ENCODE measurements around the gene DNAH8. TPM values are rescaled to one million over a fixed set of nuclear protein-coding genes. Genes with fewer than 3 reads are reported as not detected.
A peak's percentile ranks its signal among the peaks of the same experiment; 100 is the strongest.
"Not testable (repeated sequence)": the region's sequence is repeated elsewhere in the genome, so short reads cannot be mapped to it uniquely, and the experiment has no call there.

DNAH8 gene
- total and polyA plus RNA-seq, 2 donors (not counting 3 experiments of a cell fraction or from before 2014, with no cell fraction given): 0.29 to 0.61 TPM

- no peaks in the 10 kb centered on the region for H3K79me2 ChIP-seq (ENCODE audit: control insufficient read depth, insufficient read depth, low read length)
- intact Hi-C loops (cut with micrococcal nuclease) (loop anchor here (1.0 kb wide), 2 partner anchors 9 to 93 kb away; partner anchors contain the start of gene GLO1), dilution Hi-C loops (cut with MboI; ENCODE audit: extremely low pct_ligation_motif_present, low sequenced_read_pairs) (no loop called here)
- BruUV-seq (replicated peaks): no TSS peak
- no peak overlapping the region for H3K4me3 ChIP-seq (replicated peaks in 1 of 3; ENCODE audit: insufficient read depth in 1 of 3, low read depth in 1 of 3, low read length in 3 of 3)
- H3K27ac ChIP-seq (ENCODE audit: insufficient read depth, low read depth, low read length): peak overlapping the region; percentile 66
- no peaks in the 10 kb centered on the region for H3K9me1 ChIP-seq (replicated peaks; ENCODE audit: control insufficient read depth, extremely low read depth, insufficient read depth, low read length)
- H3K9me3 ChIP-seq (replicated peaks; ENCODE audit: control insufficient read depth, insufficient read depth, low read length): no peaks in the 10 kb centered on the region
- DNase-seq (ENCODE audit: low read depth, low spot score): peak; percentile 74
- H4K20me1 ChIP-seq (replicated peaks; ENCODE audit: control insufficient read depth, extremely low read depth, insufficient read depth, low read length): no peaks in the 10 kb centered on the region
- ChIA-PET CTCF (interaction anchor here (1.0 to 5.6 kb wide), 9 partner anchors 9 to 123 kb away, joined by 3 to 38 read pairs (median 6); no protein-coding TSS in a partner anchor), POLR2A (no interaction called here)
- peaks cover 32% of the 10 kb centered on the region for H3K4me1 ChIP-seq (ENCODE audit: control insufficient read depth, extremely low read depth, insufficient read depth, low read length)
- FAIRE-seq: no peak
- TF ChIP-seq FOS (IDR thresholded peaks at IDR 0.05; ENCODE audit: borderline replicate concordance, insufficient read depth, low read length) (no peak), GATA2 (IDR thresholded peaks at IDR 0.05; ENCODE audit: insufficient read depth, insufficient read length, low read depth, low read length) (no peak), MYC (IDR thresholded peaks at IDR 0.05; ENCODE audit: low read depth, low read length) (no peak), JUN (IDR thresholded peaks at IDR 0.05; ENCODE audit: borderline replicate concordance, insufficient read depth, insufficient read length, low read depth) (no peak), POLR2AphosphoS5 (IDR thresholded peaks at IDR 0.05; ENCODE audit: insufficient read depth, low read depth, low read length) (no peak), POLR2A (IDR thresholded peaks at IDR 0.05; ENCODE audit: low read depth, low read length) (no peak), EZH2 (IDR thresholded peaks at IDR 0.05; ENCODE audit: borderline replicate concordance, low read depth, low read length, severe bottlenecking) (no peak)
- TF ChIP-seq, protein P1, sequence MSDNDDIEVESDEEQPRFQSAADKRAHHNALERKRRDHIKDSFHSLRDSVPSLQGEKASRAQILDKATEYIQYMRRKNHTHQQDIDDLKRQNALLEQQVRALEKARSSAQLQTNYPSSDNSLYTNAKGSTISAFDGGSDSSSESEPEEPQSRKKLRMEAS (IDR thresholded peaks at IDR 0.05; ENCODE audit: insufficient read depth, insufficient read length): no peak
- TF ChIP-seq, protein P2, sequence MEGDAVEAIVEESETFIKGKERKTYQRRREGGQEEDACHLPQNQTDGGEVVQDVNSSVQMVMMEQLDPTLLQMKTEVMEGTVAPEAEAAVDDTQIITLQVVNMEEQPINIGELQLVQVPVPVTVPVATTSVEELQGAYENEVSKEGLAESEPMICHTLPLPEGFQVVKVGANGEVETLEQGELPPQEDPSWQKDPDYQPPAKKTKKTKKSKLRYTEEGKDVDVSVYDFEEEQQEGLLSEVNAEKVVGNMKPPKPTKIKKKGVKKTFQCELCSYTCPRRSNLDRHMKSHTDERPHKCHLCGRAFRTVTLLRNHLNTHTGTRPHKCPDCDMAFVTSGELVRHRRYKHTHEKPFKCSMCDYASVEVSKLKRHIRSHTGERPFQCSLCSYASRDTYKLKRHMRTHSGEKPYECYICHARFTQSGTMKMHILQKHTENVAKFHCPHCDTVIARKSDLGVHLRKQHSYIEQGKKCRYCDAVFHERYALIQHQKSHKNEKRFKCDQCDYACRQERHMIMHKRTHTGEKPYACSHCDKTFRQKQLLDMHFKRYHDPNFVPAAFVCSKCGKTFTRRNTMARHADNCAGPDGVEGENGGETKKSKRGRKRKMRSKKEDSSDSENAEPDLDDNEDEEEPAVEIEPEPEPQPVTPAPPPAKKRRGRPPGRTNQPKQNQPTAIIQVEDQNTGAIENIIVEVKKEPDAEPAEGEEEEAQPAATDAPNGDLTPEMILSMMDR (IDR thresholded peaks at IDR 0.05; ENCODE audit: extremely low read depth in 1 of 2, insufficient read depth in 1 of 2, low read depth in 1 of 2, low read length in 2 of 2): no peak
- no peaks in the 10 kb centered on the region for H3K27me3 ChIP-seq (ENCODE audit: control insufficient read depth in 2 of 2, insufficient read depth in 2 of 2, low read length in 2 of 2)
- peak overlapping the region; percentile 74 for H3K4me2 ChIP-seq (ENCODE audit: insufficient read depth, low read length)
- no peaks in the 10 kb centered on the region for H3K36me3 ChIP-seq (ENCODE audit: control insufficient read depth in 2 of 2, extremely low read depth in 1 of 2, insufficient read depth in 2 of 2, low read length in 2 of 2)
- peak overlapping the region; percentile 12 for H3K9ac ChIP-seq (replicated peaks; ENCODE audit: extremely low read depth, insufficient read depth, low read length)
- peak overlapping the region; percentile 1 for H2AFZ ChIP-seq (ENCODE audit: low read depth, low read length)
Measured at GRCh38 chr6:38796006-38796405, 80.9 kb downstream of the DNAH8 start.

DNA sequence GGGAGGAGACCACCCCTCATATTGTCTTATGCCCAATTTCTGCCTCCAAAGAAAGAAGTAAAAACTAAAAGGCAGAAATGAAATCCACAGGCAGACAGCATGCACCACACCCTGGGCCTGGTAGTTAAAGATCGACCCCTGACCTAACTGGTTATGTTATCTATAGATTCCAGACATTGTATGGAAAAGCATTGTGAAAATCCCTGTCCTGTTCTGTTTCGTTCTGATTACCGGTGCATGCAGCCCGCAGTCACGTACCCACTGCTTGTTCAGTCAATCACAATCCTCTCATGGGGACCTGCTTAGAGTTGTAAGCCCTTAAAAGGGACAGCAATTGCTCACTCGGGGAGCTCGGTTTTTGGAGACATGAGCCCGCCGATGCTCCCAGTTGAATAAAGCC lies 81.3 kb downstream of the DNAH8 start:
- Histone ChIP-seq H2AFZ (ENCODE audit: low read depth, low read length) (peak overlapping the region; percentile 75), H3K9ac (replicated peaks; ENCODE audit: extremely low read depth, insufficient read depth, low read length) (peak overlapping the region; percentile 12), H3K4me1 (ENCODE audit: control insufficient read depth, extremely low read depth, insufficient read depth, low read length) (peaks cover 32% of the 10 kb centered on the region), H3K27ac (ENCODE audit: insufficient read depth, low read depth, low read length) (peak overlapping the region; percentile 66), H3K4me3 (replicated peaks in 1 of 3; ENCODE audit: insufficient read depth in 1 of 3, low read depth in 1 of 3, low read length in 3 of 3) (peak overlapping the region in 1 of 3 experiments; percentile 21), H3K4me2 (ENCODE audit: insufficient read depth, low read length) (peak overlapping the region; percentile 74)
- H3K9me3 ChIP-seq (replicated peaks; ENCODE audit: control insufficient read depth, insufficient read depth, low read length); H3K36me3 ChIP-seq (ENCODE audit: control insufficient read depth in 2 of 2, extremely low read depth in 1 of 2, insufficient read depth in 2 of 2, low read length in 2 of 2); POLR2A ChIA-PET; BruUV-seq (replicated peaks); H4K20me1 ChIP-seq (replicated peaks; ENCODE audit: control insufficient read depth, extremely low read depth, insufficient read depth, low read length); H3K27me3 ChIP-seq (ENCODE audit: control insufficient read depth in 2 of 2, insufficient read depth in 2 of 2, low read length in 2 of 2); FAIRE-seq; H3K79me2 ChIP-seq (ENCODE audit: control insufficient read depth, insufficient read depth, low read length); DNase-seq (ENCODE audit: low read depth, low spot score); dilution Hi-C loops (cut with MboI; ENCODE audit: extremely low pct_ligation_motif_present, low sequenced_read_pairs); H3K9me1 ChIP-seq (replicated peaks; ENCODE audit: control insufficient read depth, extremely low read depth, insufficient read depth, low read length): not testable (repeated sequence)
- intact Hi-C loops (cut with micrococcal nuclease): loop anchor here (1.0 kb wide), 2 partner anchors 9 to 93 kb away; partner anchors contain the start of gene GLO1
- CTCF ChIA-PET: interaction anchor here (1.0 to 5.6 kb wide), 9 partner anchors 9 to 123 kb away, joined by 3 to 38 read pairs (median 6); no protein-coding TSS in a partner anchor
